Mesodermal cell (in vitro differentiated cells): Measurements from ENCODE around the gene NNT. TPM values are rescaled to one million over a fixed set of nuclear protein-coding genes. Genes with fewer than 3 reads are reported as not detected.
A peak's percentile ranks its signal among the peaks of the same experiment; 100 is the strongest.
"Not testable (repeated sequence)": the region's sequence is repeated elsewhere in the genome, so short reads cannot be mapped to it uniquely, and the experiment has no call there.

Experiments used
- H3K27ac ChIP-seq: 2 replicates; pipeline ENCODE4 v1.7.0; 2013; ENCODE audit warnings: mild to moderate bottlenecking, low read depth, low read length, moderate library complexity; ENCODE audit not compliant: severe bottlenecking
- H3K36me3 ChIP-seq: 2 replicates; pipeline ENCODE4 v1.7.1; 2013; ENCODE audit warnings: mild to moderate bottlenecking, low read length, moderate library complexity; ENCODE audit not compliant: control insufficient read depth, insufficient read depth
- H3K4me1 ChIP-seq: one replicate; pipeline ENCODE4 v1.7.1; 2013; ENCODE audit warnings: mild to moderate bottlenecking, low read length; ENCODE audit not compliant: insufficient read depth, control insufficient read depth, poor library complexity, severe bottlenecking
- H3K4me3 ChIP-seq: 2 replicates; pipeline ENCODE4 v1.7.0; 2013; ENCODE audit warnings: low read length, control low read depth, mild to moderate bottlenecking; ENCODE audit not compliant: insufficient read depth, poor library complexity, severe bottlenecking; ENCODE audit errors: extremely low read depth
- H3K9me3 ChIP-seq: 2 replicates; pipeline ENCODE4 v1.7.1; 2013; ENCODE audit warnings: mild to moderate bottlenecking, low read length, moderate library complexity; ENCODE audit not compliant: control insufficient read depth
- WGBS, 2 experiments: methylation state at CpG; one replicate each; pipeline ENCODE4 v1.1.5; 2013; ENCODE audit warnings: missing lambda C conversion rate in 2 of 2; ENCODE audit not compliant: insufficient coverage in 2 of 2; 5-methylcytosine and 5-hydroxymethylcytosine counted together
- polyA plus RNA-seq, 2 experiments: library from polyadenylated mRNA; stranded (reverse); fragments of 50-300 nt; gene quantifications; one replicate each; pipeline ENCODE4 v1.2.3, GENCODE V29; 2013

NNT gene
- polyA plus RNA-seq (2013, experiment 1 of 2): 29.2 TPM
- polyA plus RNA-seq (2013, experiment 2 of 2): 32.6 TPM

GRCh38 chr5:43602461-43603343 lies at the start of gene NNT:
Gene NNT, plus strand, starts transcription at chr5:43603180. Its CDS starts 6,016 bp downstream, at chr5:43609196.
- Histone ChIP-seq H3K27ac (peak within 1 kb of the TSS; percentile 82), H3K36me3 (no peaks in the 10 kb centered on the region), H3K4me3 (peak within 1 kb of the TSS; percentile 61), H3K9me3 (no peaks in the 10 kb centered on the region), H3K4me1 (peaks cover 8% of the 10 kb centered on the region)
- 0 to 1% methylated on average over 46 to 48 of the region's 60 CpGs for WGBS, 2 experiments

GRCh38 chr5:43553381-43553780 lies 49.6 kb upstream of the NNT start:
- H3K4me3 ChIP-seq: no peak overlapping the region

GRCh38 chr5:43554497-43554896 lies 48.5 kb upstream of the NNT start:
- 100% methylated on average over 1 of the region's 1 CpG for WGBS, 2 experiments
- Histone ChIP-seq H3K9me3 (no peaks in the 10 kb centered on the region), H3K4me3 (peak overlapping the region; percentile 83), H3K27ac (no peak overlapping the region), H3K4me1 (no peaks in the 10 kb centered on the region), H3K36me3 (peaks cover 56% of the 10 kb centered on the region)

More at GRCh38 chr5:43553381-43553780, 49.6 kb upstream of the NNT start:
- no peaks in the 10 kb centered on the region for H3K9me3 ChIP-seq
- H3K36me3 ChIP-seq: peaks cover 67% of the 10 kb centered on the region
- no peak overlapping the region for H3K27ac ChIP-seq
- H3K4me1 ChIP-seq: no peaks in the 10 kb centered on the region
- WGBS, 2 experiments: 79 to 90% methylated on average over 2 of the region's 2 CpGs

DNA sequence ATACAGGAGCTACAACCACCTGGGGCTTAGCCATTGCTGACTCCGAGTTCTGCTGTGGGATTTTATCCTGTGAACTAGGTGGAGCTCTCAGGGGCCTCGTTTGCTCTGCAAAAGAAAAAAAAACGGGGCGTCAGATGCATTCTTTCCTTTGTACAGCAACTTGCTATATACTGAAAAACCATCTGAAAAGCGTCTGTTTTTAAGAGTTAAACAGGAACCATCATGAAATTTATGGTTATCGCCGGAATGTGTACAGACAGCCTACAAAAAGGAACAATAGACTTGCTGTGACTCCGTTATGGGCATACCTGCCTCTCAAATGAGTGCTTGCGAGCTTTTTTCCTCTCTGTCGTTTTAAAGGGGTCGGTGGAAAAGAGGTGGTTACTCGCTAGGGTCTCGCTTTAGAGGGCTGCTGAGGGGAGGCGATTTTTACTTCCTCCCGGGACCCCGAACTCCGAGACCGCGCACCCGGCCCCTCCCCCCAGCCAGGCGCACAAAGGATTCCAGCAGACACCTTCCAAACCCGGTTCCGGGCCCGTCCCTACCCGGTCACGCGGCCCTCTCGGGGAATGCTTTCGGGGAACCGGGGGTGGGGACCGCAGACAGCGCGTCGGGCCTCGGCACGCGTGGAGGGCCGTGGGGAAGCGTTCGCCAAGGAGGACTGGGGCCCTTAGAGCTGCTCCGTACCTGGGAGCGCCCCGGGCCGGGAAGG lies 46.9 kb upstream of the NNT start:
- Histone ChIP-seq H3K27ac (peak overlapping the region; percentile 94), H3K36me3 (peaks cover 40% of the 10 kb centered on the region), H3K4me3 (peak overlapping the region; percentile 83), H3K9me3 (no peaks in the 10 kb centered on the region), H3K4me1 (no peaks in the 10 kb centered on the region)
- WGBS, 2 experiments: 0 to 1% methylated on average over 24 to 25 of the region's 44 CpGs

- peaks cover 36% of the 10 kb centered on the region for H3K36me3 ChIP-seq
- H3K4me1 ChIP-seq, H3K9me3 ChIP-seq: not testable (repeated sequence)
- peak overlapping the region; percentile 94 for H3K27ac ChIP-seq
- H3K4me3 ChIP-seq: peak overlapping the region; percentile 83
- WGBS, 2 experiments: 0% methylated on average over 11 to 15 of the region's 30 CpGs
Observed at GRCh38 chr5:43556607-43556856, 46.4 kb upstream of the NNT start.

GRCh38 chr5:43556857-43557542 lies 46.0 kb upstream of the NNT start, which contains the start of gene PAIP1:
Gene PAIP1, minus strand, starts transcription at chr5:43557077. Its CDS starts 231 bp downstream, at chr5:43556846.
- Histone ChIP-seq H3K9me3 (no peaks in the 10 kb centered on the region), H3K4me3 (peak within 1 kb of the TSS; percentile 83), H3K36me3 (peaks cover 32% of the 10 kb centered on the region), H3K4me1 (no peaks in the 10 kb centered on the region), H3K27ac (peak within 1 kb of the TSS; percentile 94)
- 0 to 1% methylated on average over 40 to 66 of the region's 79 CpGs for WGBS, 2 experiments

- H3K9me3 ChIP-seq: no peaks in the 10 kb centered on the region
- H3K36me3 ChIP-seq: peaks cover under 1% of the 10 kb centered on the region
- no peak overlapping the region for H3K27ac ChIP-seq
- H3K4me1 ChIP-seq: no peaks in the 10 kb centered on the region
- 85 to 89% methylated on average over 1 of the region's 2 CpGs for WGBS, 2 experiments
- no peak overlapping the region for H3K4me3 ChIP-seq
Observed at GRCh38 chr5:43560128-43560527, 42.9 kb upstream of the NNT start.

DNA sequence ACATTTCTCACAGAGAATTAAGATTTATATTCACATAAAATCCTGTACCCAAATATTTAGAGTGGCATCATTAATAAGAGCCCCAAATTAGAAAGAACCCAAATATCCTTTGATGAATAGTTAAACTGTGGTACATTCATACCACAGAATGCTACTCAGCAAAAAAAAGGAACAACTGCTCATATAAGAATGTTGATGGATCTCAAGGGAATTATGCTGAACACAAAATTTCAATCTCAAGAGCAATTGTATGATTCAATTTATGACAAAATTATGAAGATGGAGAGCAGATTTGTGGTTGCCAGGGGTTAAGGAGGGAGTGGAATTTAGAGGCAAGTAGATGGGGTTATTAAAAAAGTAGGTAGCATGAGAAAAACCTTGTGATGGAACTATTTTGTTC lies 41.6 kb upstream of the NNT start:
- no peaks in the 10 kb centered on the region for H3K4me1 ChIP-seq
- no peaks in the 10 kb centered on the region for H3K36me3 ChIP-seq
- H3K4me3 ChIP-seq: no peak overlapping the region
- H3K27ac ChIP-seq: no peak overlapping the region
- no peaks in the 10 kb centered on the region for H3K9me3 ChIP-seq

GRCh38 chr5:43563321-43563720 lies 39.7 kb upstream of the NNT start:
- 88 to 92% methylated on average over 3 of the region's 3 CpGs for WGBS, 2 experiments
- H3K4me1 ChIP-seq: no peaks in the 10 kb centered on the region

DNA sequence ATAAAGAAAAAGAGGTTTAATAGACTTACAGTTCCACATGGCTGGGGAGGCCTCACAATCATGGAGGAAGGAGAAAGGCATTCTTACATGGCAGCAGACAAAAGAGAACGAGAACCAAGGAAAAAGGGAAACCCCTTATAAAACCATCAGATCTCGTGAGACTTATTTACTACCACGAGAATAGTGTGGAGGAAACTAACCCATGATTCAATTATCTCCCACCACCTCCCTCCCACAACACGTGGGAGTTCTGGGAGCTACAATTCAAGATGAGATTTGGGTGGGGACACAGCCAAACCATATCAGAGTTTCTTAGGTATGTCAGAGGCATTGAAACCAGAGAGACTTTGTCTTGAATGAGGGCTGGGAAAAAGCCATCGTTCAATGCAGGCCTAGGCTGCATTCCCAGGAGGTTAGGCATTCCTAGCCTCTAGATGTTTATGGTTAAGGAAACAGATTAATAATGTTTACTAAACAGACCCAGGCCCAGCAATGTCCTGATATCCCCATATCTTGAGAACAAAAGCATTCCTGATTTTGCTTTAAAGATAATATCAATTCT lies 38.6 kb upstream of the NNT start:
- Histone ChIP-seq H3K9me3 (no peaks in the 10 kb centered on the region), H3K36me3 (no peaks in the 10 kb centered on the region), H3K4me3 (no peak overlapping the region), H3K4me1 (no peaks in the 10 kb centered on the region), H3K27ac (no peak overlapping the region)
- 40% methylated on average over 1 of the region's 5 CpGs; no CpG with 5 or more reads in 1 of the 2 experiments for WGBS, 2 experiments

More at GRCh38 chr5:43563321-43563720, 39.7 kb upstream of the NNT start:
- Histone ChIP-seq H3K27ac (no peak overlapping the region), H3K4me3 (no peak overlapping the region), H3K36me3 (no peaks in the 10 kb centered on the region), H3K9me3 (no peaks in the 10 kb centered on the region)
